GM19025 (cell line): ENCODE measurements around the gene CLC.
"Not testable (repeated sequence)": the region's sequence is repeated elsewhere in the genome, so short reads cannot be mapped to it uniquely, and the experiment has no call there.

Experiments used
- ATAC-seq: cut with Tn5 transposase; IDR thresholded peaks from one replicate; pipeline ENCODE4 v1.9.1; 2021; ENCODE audit warnings: mild to moderate bottlenecking, low read depth, moderate library complexity; ENCODE audit not compliant: unreplicated experiment

Gene CLC

DNA sequence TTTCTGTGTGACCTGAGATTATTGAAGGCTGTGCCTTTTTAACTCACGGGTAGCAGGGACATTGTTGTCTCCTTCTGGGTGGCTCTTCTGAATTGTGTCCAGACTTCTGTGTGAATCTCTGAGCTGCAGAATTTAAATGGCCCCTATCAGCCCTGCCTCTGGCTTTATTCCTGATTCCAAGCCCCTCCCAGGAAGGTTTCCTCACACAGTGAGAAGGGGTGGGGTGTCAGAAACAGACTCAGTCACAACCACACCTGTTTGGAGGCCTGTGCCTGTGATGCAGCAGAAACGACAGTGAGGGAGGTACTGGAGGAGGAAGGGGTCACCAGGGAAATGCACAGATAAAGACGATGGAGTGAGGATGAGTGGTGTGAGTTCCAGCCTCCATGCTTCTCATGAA lies at the start of gene CLC:
TSS of gene CLC (minus strand) at position 139 of the 400 bp plus-strand sequence. CDS start at position 62, 77 bp downstream.
- ATAC-seq: no peak

DNA sequence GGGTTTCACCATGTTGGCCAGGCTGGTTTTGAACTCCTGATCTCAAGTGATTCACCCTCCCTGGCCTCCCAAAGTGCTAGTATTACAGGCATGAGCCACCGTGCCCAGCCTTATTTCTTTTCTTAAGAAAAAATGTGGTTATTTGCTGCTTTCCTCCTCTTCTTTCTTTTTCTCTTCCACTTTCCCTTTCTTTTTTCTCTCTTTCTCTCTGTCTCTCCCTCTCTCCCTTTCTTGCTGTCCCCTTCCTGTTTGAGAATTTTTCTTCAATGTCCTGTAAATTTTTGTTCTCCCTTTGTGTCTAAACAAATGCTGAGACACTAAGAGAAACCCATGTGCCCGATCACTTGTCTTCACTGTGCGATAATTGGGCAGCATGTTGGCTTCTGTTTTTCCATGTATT lies 43.1 kb upstream of the CLC start:
- ATAC-seq: no peak

DNA sequence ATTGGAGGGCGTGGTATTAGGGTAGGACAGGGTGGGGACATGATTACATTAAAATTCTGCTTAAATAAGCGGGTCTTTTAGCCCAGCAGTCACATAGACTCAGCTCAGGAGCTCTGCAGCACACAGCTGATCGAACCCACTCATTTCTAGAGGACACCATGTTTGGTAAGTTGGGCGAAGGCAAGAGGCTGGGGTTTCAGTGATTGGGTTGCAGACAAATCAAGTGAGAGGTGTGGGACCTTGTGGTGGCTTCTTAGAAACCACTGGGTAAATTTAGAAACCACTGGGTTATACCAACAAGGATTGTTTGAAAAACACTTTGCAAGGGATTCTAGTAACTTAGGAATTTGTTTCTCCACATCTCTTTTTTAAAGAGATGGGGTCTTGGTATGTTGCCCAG lies 40.9 kb upstream of the CLC start, which contains the start of gene LEUTX:
TSS of gene LEUTX (plus strand) at position 92 of the 400 bp plus-strand sequence. CDS start at position 159, 67 bp downstream.
- no peak for ATAC-seq

DNA sequence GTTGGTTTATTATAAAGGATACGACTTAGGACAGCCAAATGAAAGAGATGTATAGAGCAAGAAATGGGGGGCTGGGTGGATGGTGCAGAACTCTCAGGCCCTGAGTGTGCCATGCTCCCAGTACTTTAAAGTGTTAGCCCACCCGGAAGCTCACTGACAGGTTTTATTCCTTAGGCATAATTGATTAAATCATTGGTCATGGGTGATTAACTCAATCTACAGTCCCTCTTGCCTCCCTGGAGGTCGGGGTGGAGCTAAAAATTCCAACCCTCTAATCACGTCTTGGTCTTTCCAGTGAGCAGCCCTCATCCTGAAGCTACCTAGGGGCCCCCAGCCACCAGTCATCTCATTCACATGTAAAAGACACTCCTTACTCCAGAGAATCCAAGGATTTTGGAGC lies 31.0 kb upstream of the CLC start:
- ATAC-seq: no peak

DNA sequence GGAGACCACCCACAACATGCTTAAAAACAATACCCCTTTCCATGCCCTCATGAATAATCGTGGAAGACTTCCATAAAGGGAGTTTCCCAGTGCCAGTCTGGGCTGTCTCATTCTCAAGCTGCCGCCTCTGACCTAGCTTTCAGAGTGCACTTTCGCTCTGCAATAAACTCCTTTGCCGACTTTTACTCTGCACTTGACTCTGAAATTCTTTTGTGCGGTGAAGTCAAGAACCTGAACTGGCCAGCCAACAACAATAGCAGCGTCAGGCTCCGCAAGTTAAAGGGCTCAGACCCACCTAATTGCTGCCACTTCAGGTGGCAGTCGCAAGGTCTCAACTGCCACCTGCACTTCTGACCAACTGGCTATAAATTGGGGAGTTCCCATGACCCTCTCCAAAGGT lies 30.5 kb upstream of the CLC start:
- no peak for ATAC-seq

DNA sequence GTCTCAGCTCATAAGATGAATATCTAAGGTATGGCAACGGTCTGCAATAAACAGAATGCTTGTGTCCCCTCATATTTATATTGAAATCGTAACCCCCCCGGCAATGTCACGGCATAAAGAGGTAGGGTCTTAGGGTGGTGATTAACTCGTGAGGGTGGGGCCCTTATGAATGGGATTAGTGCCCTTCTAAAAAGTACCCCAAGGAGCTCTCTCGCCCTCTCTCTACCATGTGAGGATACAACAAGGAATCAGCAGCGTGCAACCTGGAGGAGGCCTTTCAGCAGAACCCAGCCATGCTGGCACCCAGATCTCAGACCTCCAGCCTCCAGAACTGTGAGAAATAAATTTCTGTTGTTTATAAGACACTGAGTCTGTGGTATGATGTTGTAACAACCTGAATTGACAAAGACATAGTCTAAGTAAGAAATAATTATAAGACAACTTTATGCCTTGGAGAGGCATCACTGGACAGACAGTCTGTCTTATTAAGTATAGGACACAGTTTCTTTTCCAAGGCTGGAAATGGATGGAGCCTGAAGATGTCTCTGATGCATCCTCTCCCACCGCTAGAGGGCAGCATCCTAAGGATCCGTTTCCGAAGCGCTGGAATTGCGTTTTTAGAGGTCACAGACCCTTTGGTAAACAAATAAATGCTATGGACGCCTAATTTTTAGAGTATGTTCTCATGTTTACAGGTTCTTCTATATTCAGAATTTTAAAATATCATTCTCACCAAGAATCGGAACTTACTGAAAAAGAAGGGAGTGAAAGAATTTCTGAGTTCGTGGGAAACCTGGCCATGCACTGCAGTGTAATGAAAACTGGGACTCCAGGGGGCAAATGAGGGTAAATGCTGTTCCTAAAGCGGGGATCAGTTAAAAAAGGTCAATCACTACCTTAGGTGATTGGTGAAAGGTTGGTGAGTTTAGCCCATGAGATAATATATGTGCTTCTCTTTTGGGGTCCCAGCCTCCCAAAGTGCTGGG lies 27.6 kb upstream of the CLC start:
- no peak for ATAC-seq

DNA sequence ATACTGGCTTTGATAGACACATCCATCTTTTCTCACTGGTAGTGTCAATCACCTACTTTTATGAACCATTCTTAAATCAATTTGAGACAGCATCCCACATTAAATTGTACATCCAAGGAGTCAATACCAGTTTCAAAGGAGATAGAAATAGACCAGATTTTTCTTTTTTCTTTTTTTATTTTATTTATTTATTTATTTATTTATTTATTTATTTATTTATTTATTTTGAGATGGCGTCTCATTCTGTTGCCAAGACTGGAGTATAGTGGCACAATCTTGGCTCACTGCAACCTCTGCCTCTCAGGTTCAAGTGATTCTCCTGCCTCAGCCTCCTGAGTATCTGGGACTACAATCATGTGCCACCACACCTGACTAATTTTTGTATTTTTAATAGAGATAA lies 24.0 kb upstream of the CLC start:
- not testable (repeated sequence) for ATAC-seq

DNA sequence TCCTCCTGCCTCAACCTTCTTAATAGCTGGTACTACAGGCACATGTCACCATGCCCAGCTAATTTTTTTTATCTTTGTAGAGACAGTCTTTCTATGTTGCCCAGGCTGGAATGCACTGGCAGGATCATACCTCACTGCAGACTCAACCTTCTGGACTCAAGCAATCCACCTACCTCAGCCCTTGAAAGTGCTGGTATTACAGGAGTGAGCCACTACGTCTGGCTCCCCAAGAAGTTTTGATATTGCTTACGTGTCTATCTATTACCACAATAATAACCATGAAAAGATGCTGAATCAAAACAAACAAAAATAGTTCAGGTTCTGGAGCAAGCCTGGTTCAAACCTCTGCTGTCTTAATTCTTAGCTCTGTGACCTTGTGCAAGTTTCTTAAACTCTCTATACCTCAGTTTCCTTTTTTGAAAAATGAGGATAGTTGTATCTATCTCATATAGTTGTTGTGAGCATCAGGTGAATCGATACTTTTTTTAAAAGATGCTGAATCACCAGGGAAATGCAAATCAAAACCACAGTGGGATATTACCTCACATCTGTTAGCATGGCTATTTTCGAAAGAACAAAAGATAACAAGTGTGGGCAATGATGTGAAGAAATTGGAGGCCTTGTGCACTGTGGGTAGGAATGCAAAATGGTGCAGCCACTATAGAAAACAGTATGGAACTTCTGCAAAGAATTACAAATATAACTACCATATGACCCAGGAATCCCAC lies 21.8 kb upstream of the CLC start:
- ATAC-seq: no peak

DNA sequence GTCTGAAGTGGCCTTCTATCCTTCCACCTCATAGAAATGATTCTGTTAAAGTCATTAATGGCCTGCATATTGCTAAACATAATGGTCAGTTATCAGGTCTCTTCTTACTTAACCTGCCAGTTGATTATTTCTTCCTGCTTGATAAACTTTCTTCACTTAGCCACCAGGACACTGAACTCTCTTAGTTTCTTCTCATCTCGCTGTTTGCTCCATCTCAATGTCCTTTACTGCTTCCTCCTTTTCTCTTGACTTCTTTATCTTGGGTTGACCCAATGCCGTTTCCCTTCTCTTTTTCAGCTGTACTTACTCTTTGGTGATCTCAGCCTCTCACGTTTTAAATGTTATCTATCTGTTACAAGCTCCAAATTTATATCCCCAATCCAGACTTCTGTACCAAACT lies 17.1 kb upstream of the CLC start:
- no peak for ATAC-seq

DNA sequence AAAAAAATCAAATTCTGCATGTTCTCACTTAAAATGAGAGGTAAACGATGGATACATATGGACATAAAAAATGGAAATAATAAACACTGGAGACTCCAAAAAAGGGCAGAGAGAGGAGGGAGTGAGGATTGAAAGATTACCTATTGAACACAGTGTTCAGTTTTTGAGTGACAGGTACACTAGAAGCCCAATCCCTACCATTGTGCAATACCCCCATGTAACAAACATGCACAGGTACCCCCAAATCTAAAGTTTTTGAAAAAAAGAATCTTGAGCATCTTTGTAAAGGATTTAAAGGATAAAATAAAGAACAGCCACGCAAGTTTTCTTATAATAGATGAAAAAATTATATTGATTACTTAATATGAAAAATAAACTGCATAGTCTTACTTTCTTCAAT lies 16.7 kb upstream of the CLC start:
- no peak for ATAC-seq

DNA sequence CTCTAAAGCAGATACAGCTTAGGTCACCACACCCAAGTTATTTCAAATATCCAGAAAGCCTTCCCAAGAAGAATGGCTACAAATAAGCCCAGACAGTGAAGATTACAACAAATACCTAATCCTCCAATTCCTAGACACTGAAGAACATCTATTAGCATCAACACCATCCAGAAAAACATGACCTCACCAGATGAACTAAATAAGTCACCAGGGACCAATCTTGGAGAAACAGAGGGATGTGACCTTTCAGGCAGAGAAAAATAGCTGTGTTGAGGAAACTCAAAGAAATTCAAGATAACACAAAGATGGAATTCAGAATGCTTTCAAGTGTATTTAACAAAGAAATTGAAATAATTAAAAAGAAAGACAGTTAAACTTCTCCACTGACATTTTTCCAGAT lies 15.0 kb upstream of the CLC start:
- ATAC-seq: no peak

DNA sequence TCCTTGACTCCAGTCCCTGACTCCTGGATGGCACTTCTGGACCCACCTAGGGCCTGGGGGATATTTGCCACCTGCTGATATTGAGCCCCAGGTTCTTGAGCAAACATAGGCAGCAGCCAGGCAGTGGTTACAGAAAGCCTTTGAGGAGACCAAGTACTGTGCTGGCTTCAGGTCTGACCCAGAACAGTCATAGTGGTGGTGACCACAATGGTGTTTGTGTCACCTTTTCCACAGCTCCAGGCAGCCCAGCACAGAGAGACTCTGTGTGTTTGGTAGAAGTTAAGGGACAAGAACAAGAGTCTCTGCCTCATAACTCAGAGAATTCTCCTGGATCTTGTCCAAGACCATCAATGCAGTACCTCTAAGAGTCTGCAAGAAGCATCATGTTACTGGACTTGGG lies 14.6 kb upstream of the CLC start:
- no peak for ATAC-seq

DNA sequence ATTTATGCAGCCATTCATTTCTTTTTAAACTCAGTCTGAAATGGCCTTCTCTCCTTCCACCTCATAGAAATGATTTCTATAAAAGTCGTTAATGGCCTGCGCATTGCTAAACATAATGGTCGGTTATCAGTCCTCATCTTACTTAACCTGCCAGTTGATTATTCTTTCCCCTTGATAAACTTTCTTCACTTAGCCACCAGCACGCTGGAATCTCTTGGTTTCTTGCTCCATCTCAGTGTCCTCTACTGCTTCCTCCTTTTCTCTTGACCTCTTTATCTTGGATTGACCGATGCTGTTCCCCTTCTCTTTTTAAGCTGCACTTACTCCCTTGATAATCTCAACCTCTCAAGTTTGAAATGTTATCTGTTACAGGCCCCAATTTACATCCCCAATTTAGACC lies 12.2 kb upstream of the CLC start:
- ATAC-seq: no peak

DNA sequence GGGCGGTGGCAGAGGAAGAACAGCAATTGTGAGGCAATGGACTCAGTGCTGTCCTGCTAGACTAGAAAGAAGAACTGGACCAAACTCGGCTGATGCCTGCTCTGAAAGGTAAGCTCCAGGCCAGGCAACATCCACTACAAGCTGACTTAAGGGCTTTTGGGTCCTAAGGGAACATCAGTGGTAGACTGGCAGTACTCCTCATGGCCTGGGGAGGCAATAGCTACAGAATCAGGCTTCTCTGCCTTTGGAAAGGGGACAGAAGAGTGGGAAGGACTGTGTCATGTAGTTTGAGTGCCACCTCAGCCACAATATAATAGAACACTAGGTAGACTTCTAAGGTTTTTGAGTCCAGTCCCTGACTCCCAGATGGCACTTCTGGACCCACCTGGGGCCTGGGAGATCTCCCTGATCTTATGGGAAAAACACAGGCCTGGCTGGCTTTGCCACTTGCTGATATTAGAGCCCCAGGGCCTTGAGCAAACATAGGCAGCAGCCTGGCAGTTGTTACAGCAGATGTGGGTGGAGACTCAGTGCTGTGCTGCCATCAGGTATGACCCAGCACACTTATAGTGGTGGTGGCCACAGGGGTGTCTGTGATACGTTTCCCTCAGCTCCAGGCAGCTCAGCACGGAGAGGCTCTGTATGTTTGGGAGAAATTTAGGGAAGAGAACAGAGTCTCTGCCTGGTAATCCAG lies 9.2 kb upstream of the CLC start:
- no peak for ATAC-seq

DNA sequence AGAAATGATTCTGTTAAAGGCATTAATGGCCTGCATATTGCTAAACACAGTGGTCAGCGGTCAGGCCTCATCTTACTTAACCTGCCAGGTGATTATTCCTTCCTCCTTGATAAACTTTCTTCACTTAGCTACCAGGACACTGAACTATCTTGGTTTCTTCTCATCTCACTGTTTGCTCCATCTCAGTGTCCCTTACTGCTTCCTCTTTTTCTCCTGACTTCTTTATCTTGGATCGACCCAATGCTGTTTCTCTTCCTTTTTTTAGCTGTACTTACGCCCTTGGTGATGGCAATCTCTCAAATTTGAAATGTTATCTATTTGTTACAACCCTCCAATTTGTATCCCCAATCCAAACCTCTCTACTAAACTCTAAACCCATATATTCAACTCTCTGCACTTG lies 7.8 kb upstream of the CLC start:
- ATAC-seq: no peak

DNA sequence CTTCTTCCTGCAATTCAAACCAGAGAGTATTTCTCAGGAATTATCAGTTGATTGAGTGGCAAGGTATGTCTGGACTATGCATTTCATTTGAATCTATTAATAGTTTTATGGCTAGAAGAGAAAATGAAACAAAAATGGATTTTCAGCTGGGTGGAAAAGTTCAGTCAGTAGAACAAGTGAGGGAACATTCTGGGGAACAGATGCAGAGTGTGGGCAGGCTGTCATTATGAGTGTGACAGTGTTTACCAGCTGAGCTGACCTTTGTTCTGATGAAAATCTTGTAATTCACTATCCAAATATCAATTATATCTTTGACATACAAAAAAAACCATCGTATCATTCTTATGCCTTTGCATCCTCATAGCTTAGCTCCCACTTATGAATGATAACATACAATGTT lies 2.6 kb upstream of the CLC start:
- no peak for ATAC-seq

DNA sequence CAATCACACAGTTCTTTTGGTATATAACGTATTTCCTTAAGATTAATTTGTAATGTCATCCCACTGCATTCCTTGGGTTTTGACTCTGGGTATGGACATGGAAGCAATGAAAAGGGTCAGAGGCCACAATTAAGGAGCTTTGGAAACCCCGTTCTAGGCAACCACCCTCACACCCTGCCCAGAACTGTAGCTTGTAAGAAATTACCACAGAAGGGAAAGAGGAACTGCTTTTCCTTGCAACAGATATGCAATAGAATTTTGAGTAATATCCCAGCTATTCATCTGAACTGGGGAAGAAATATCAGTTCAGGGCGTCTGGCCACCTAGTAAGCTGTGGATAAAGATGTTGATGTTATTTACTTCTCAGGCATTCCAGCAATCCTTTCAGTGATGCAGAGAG lies 985 bp upstream of the CLC start:
- no peak for ATAC-seq

DNA sequence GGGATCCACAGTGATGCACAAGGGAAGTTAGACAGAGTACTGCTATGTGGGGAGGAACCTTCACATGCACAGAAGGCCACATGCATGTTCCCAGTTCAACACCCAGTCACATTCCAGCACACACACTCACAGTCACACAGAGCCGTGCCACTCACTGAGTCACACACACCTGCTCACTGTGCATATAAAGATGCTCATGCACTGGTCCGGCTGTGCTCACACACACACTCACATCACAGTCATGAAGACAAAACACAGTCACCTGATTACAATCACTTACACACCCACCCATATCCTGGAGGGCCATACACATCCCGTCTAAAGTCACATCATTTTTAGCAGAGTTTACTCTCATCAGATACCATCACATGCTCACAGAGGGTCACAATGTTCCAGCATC lies 478 bp downstream of the CLC start:
- ATAC-seq: no peak

DNA sequence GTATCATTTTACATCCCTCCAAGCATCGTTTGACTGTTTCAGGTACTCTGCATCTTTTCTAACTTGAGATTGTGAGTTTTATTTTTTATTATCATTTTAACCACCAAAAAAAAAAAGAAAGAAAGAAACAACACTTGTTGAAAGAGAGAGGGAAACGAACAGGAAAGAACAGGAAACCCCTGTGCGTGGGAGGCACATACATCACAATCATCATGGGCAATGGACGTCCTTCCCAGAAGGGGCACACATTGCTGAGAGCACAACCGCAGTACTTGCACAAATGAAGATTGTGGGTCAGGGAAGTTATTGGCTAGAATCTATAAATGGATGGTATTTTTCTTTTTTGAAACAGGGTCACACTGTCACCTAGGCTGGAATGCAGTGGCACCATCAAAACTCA lies 1.7 kb downstream of the CLC start:
- no peak for ATAC-seq

DNA sequence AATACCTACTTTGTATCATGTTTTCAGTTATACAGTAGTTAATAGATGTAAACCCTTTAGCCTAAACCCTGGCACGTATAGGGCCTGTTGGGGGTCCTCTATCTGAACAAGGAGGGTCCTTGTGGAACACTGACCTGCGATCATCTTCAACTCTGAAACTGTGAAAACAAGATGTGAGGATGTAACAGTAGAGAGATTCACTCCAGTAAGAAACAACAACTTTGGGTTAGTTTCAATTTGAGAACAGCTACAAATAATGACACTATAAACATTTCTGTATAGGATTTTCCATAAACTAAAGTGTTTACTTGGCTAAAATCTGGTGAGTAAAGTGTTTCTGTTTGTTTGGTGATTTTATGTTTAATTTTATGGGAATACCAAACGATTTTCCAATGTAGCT lies 2.1 kb downstream of the CLC start:
- no peak for ATAC-seq

DNA sequence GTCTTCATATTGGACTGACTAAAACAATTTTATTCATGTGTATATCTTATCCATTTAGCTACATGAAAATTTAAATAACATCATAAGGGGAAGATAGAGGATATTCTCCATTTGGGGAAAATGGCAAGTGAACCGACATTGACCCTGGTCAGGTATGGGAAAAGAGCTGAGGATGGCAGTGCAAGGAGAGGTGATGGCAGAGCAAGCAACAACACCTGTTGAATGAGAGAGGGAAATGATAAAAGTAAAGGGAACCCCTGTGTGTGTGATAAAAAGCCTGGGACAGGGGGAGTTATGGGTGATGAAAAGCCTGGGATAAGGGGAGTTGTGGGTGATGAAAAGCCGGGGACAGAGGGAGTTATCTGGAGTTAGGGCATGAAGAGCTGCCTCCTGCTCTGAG lies 4.0 kb downstream of the CLC start:
- ATAC-seq: no peak
